Measurements from ENCODE around the gene OGFOD3. TPM values are rescaled to one million over a fixed set of nuclear protein-coding genes. Genes with fewer than 3 reads are reported as not detected.
"Not testable (repeated sequence)": the region's sequence is repeated elsewhere in the genome, so short reads cannot be mapped to it uniquely, and the experiment has no call there.

OGFOD3 gene
- total RNA-seq, 1 donor from 2014 or later, result 35.6 TPM

- no peak overlapping the region for H3K4me3 Mint-ChIP-seq
Measured at GRCh38 chr17:82376042-82376730, 42.2 kb downstream of the OGFOD3 start.

GRCh38 chr17:82375359-82376041 lies 42.9 kb downstream of the OGFOD3 start:
- TF ChIP-seq CTCF (conservative IDR thresholded peaks at IDR 0.05), result no peak
- Mint-ChIP-seq H3K4me3 (no peak overlapping the region), H3K27ac (ENCODE audit: unreplicated experiment) (no peak overlapping the region), H3K27me3 (ENCODE audit: low read depth) (peaks cover 32% of the 10 kb centered on the region), H3K36me3 (ENCODE audit: low read depth) (no peaks in the 10 kb centered on the region), H3K4me1 (peaks cover 22% of the 10 kb centered on the region), H3K9me3 (no peaks in the 10 kb centered on the region)
- no peak for DNase-seq (ENCODE audit: low read depth, low spot score)

More at GRCh38 chr17:82376042-82376730, 42.2 kb downstream of the OGFOD3 start:
- Mint-ChIP-seq H3K9me3 (no peaks in the 10 kb centered on the region), H3K4me1 (peaks cover 22% of the 10 kb centered on the region), H3K36me3 (ENCODE audit: low read depth) (no peaks in the 10 kb centered on the region), H3K27ac (ENCODE audit: unreplicated experiment) (no peak overlapping the region), H3K27me3 (ENCODE audit: low read depth) (peaks cover 27% of the 10 kb centered on the region)
- no peak for TF ChIP-seq CTCF (conservative IDR thresholded peaks at IDR 0.05)
- DNase-seq (ENCODE audit: low read depth, low spot score), result no peak

GRCh38 chr17:82374626-82375331 lies 43.6 kb downstream of the OGFOD3 start:
- Mint-ChIP-seq H3K27ac (ENCODE audit: unreplicated experiment) (no peak overlapping the region), H3K36me3 (ENCODE audit: low read depth) (no peaks in the 10 kb centered on the region), H3K4me1 (peaks cover 17% of the 10 kb centered on the region), H3K4me3 (no peak overlapping the region), H3K9me3 (no peaks in the 10 kb centered on the region), H3K27me3 (ENCODE audit: low read depth) (peaks cover 32% of the 10 kb centered on the region)
- no peak for DNase-seq (ENCODE audit: low read depth, low spot score)
- no peak for TF ChIP-seq CTCF (conservative IDR thresholded peaks at IDR 0.05)

GRCh38 chr17:82373731-82374625 lies 44.4 kb downstream of the OGFOD3 start:
- H3K9me3 Mint-ChIP-seq, result no peaks in the 10 kb centered on the region
- H3K36me3 Mint-ChIP-seq (ENCODE audit: low read depth), result no peaks in the 10 kb centered on the region
- DNase-seq (ENCODE audit: low read depth, low spot score), result no peak
- no peak for TF ChIP-seq CTCF (conservative IDR thresholded peaks at IDR 0.05)
- H3K27me3 Mint-ChIP-seq (ENCODE audit: low read depth), result peaks cover 37% of the 10 kb centered on the region
- peaks cover 17% of the 10 kb centered on the region for H3K4me1 Mint-ChIP-seq
- H3K4me3 Mint-ChIP-seq, result peak overlapping the region; percentile 2
- H3K27ac Mint-ChIP-seq (ENCODE audit: unreplicated experiment), result no peak overlapping the region

GRCh38 chr17:82373072-82373452 lies 45.3 kb downstream of the OGFOD3 start:
- H3K27ac Mint-ChIP-seq (ENCODE audit: unreplicated experiment); H3K9me3 Mint-ChIP-seq; DNase-seq (ENCODE audit: low read depth, low spot score); H3K36me3 Mint-ChIP-seq (ENCODE audit: low read depth): not testable (repeated sequence)
- peaks cover 19% of the 10 kb centered on the region for H3K4me1 Mint-ChIP-seq
- H3K4me3 Mint-ChIP-seq, result peak overlapping the region; percentile 47
- peaks cover 36% of the 10 kb centered on the region for H3K27me3 Mint-ChIP-seq (ENCODE audit: low read depth)
